ENCODE results near the gene FAM98B. TPM values are rescaled to one million over a fixed set of nuclear protein-coding genes. Genes with fewer than 3 reads are reported as not detected.

Gene FAM98B
- total RNA-seq, 1 experiment from 2014 or later: 50.0 TPM

GRCh38 chr15:38463893-38464292 is 10.0 kb downstream of the FAM98B start:
- H3K4me1 ChIP-seq (ENCODE audit: insufficient read depth, low read length): no peaks in the 10 kb centered on the region

More at GRCh38 chr15:38463893-38464292, 10.0 kb downstream of the FAM98B start:
- no peak overlapping the region for H3K4me2 ChIP-seq (ENCODE audit: insufficient read depth, insufficient read length, low read length)
- peaks cover 12% of the 10 kb centered on the region; the same call in 1 of the 2 replicates for H3K79me2 ChIP-seq (ENCODE audit: insufficient read depth, low read length)
- H2AFZ ChIP-seq (ENCODE audit: low read length): no peak overlapping the region
- H2BK120ac ChIP-seq (ENCODE audit: low read depth, low read length, poor library complexity, severe bottlenecking): no peak overlapping the region
- no peak for TF ChIP-seq CTCF (conservative IDR thresholded peaks at IDR 0.05)
- no peak overlapping the region for H2BK20ac ChIP-seq (ENCODE audit: low read depth, low read length, poor library complexity, severe bottlenecking)
- WGBS (ENCODE audit: extremely low coverage, insufficient read length, low lambda C conversion rate): no CpG with 5 or more reads among the region's 3 CpGs
- Mint-ChIP-seq H3K36me3 (ENCODE audit: insufficient read depth in 1 of 3, low read depth in 3 of 3) (peaks cover 3 to 22% (median 5%) of the 10 kb centered on the region in 3 experiments; a peak in 4 of 7 replicates), H3K4me1 (peaks cover 0 to 4% of the 10 kb centered on the region in 2 experiments; a peak in 1 of 4 replicates), H3K27me3 (ENCODE audit: low read depth) (no peaks in the 10 kb centered on the region), H3K9me3 (no peaks in the 10 kb centered on the region), H3K4me3 (no peak overlapping the region), H3K27ac (no peak overlapping the region)
- no peak overlapping the region for H3T11ph ChIP-seq (ENCODE audit: low read length)
- H3K9me3 ChIP-seq (ENCODE audit: control insufficient read depth, low read depth, low read length): no peaks in the 10 kb centered on the region
- H4K91ac ChIP-seq (ENCODE audit: insufficient read length, low read depth, low read length): no peak overlapping the region
- H4K5ac ChIP-seq (ENCODE audit: insufficient read length, low read depth, low read length): no peak overlapping the region
- no peak overlapping the region for H3K27ac ChIP-seq (ENCODE audit: insufficient read length, low read depth, low read length)
- no peak overlapping the region for H3K4ac ChIP-seq (ENCODE audit: low read depth, low read length)
- H2BK12ac ChIP-seq (ENCODE audit: insufficient read length, low read depth, low read length): no peak overlapping the region
- H3K56ac ChIP-seq (ENCODE audit: insufficient read length, low read depth, low read length): no peak overlapping the region
- H3K18ac ChIP-seq (ENCODE audit: insufficient read length, low read depth, low read length): no peak overlapping the region
- H3K23me2 ChIP-seq (ENCODE audit: insufficient read length, low read depth, low read length, poor library complexity, severe bottlenecking): no peaks in the 10 kb centered on the region
- H2BK5ac ChIP-seq (ENCODE audit: insufficient read length, low read length): no peak overlapping the region
- no peak for DNase-seq
- no peak overlapping the region for H2BK15ac ChIP-seq (ENCODE audit: low read depth, low read length)
- no peak overlapping the region for H3K14ac ChIP-seq (ENCODE audit: insufficient read depth, low read length)
- no peaks in the 10 kb centered on the region for H3K27me3 ChIP-seq (ENCODE audit: insufficient read depth, low read length)
- no peak overlapping the region for H3K23ac ChIP-seq (ENCODE audit: insufficient read length, low read depth, low read length)
- H4K20me1 ChIP-seq (ENCODE audit: control insufficient read depth, insufficient read depth, insufficient read length): no peaks in the 10 kb centered on the region
- H4K8ac ChIP-seq (replicated peaks; ENCODE audit: insufficient read length, low read depth, low read length): no peak overlapping the region
- peaks cover 11% of the 10 kb centered on the region for H3K79me1 ChIP-seq (ENCODE audit: insufficient read depth, low read depth, low read length, poor library complexity, severe bottlenecking)
- no peak overlapping the region for H2AK5ac ChIP-seq (ENCODE audit: insufficient read length, low read length)
- no peak overlapping the region for H3K9ac ChIP-seq (ENCODE audit: extremely low read depth, insufficient read length, low read length)

Measured in H9 (cell line).